DND-41 (cell line): ENCODE data around the gene TTC4.

Source experiments
- ATAC-seq: fragments of 200-7000 bp; cut with Tn5 transposase; 3 replicates; pipeline ENCODE4 v1.9.1; 2021; ENCODE audit warnings: low read depth; ENCODE audit not compliant: insufficient read depth
- DNase-seq: peaks from one replicate; pipeline ENCODE4 v3.0.0-alpha.2; 2020
- H2AFZ ChIP-seq: 2 replicates; pipeline ENCODE4 v1.6.0; 2012; ENCODE audit warnings: low read depth, low read length
- H3K27ac ChIP-seq: 2 replicates; pipeline ENCODE4 v1.5.1; 2012; ENCODE audit warnings: low read length, inconsistent platforms
- H3K27me3 ChIP-seq: fragments of 200-600 bp; sonication (generic); 2 replicates; pipeline ENCODE4 v1.6.0; 2012; ENCODE audit warnings: low read length, mild to moderate bottlenecking, inconsistent platforms; ENCODE audit not compliant: insufficient read depth, poor library complexity
- H3K36me3 ChIP-seq: 2 replicates; pipeline ENCODE4 v1.5.1; 2012; ENCODE audit warnings: low read length, inconsistent platforms; ENCODE audit not compliant: insufficient read depth
- H3K4me1 ChIP-seq: 2 replicates; pipeline ENCODE4 v1.5.1; 2012; ENCODE audit warnings: mild to moderate bottlenecking, low read length; ENCODE audit not compliant: insufficient read depth
- H3K4me2 ChIP-seq: 2 replicates; pipeline ENCODE4 v1.6.0; 2012; ENCODE audit warnings: mild to moderate bottlenecking, moderate library complexity, low read length, inconsistent platforms; ENCODE audit not compliant: insufficient read depth
- H3K4me3 ChIP-seq, 2 experiments: fragments of 200-600 bp in 1 of 2; shearing (Covaris generic) in 1 of 2; 2 replicates each; pipeline ENCODE4 v1.5.1; 2012 to 2016; ENCODE audit warnings: inconsistent platforms in 2 of 2, low read length in 2 of 2, mild to moderate bottlenecking in 2 of 2, low read depth in 1 of 2, moderate library complexity in 1 of 2
- H3K79me2 ChIP-seq: 2 replicates; pipeline ENCODE4 v1.6.0; 2012; ENCODE audit warnings: low read length, inconsistent platforms; ENCODE audit not compliant: insufficient read depth
- H3K9ac ChIP-seq: 2 replicates; pipeline ENCODE4 v1.6.0; 2012; ENCODE audit warnings: low read depth, mild to moderate bottlenecking, inconsistent platforms, low read length, moderate library complexity
- H3K9me3 ChIP-seq: 2 replicates; pipeline ENCODE4 v1.5.1; 2012; ENCODE audit warnings: low read length, moderate library complexity, mild to moderate bottlenecking, inconsistent platforms; ENCODE audit not compliant: insufficient read depth, severe bottlenecking
- H4K20me1 ChIP-seq: 2 replicates; pipeline ENCODE4 v1.6.0; 2012; ENCODE audit warnings: low read length; ENCODE audit not compliant: insufficient read depth
- EZH2 ChIP-seq: IDR thresholded peaks from 3 replicates; pipeline ENCODE4 v1.6.1; 2012; ENCODE audit warnings: borderline replicate concordance, low read depth, mild to moderate bottlenecking, moderate library complexity, low read length, inconsistent platforms; ENCODE audit not compliant: severe bottlenecking
- TF ChIP-seq, protein P1 (sequence below): IDR thresholded peaks from 2 replicates; pipeline ENCODE4 v1.5.1; 2012; ENCODE audit warnings: borderline replicate concordance, low read length, moderate library complexity, mild to moderate bottlenecking; ENCODE audit not compliant: poor library complexity, severe bottlenecking; ENCODE audit errors: extremely low read depth

The TTC4 gene

DNA sequence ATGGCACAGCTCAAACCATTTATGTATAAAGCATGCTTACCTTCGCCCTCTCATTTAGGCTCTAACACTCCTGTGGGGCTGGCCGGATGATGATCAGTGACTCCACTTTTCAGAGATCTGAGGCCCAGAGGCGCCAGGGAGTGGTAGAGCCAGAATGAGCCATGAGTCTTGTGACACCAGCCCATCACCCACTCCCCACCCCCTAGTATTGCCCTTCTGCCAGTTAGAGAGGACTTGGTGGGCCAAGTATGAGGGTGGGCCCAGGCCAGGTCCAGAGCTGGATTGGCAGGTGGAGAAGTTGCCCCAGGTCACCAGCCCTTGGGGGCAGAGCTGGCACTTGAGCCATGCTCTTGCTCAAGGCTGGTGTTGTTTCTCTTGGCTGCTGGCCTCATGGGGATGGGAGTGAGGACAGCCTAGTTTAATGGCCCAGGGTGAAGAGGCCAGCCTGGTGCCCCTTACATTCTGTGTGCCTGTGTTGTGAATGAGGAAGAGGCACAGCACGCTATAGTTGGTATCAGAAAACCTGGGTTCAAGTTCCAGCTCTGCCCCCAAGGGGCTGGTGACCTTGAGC, 30.2 kb upstream of the TTC4 start:
- H2AFZ ChIP-seq, result no peak overlapping the region
- H4K20me1 ChIP-seq, result no peaks in the 10 kb centered on the region
- H3K79me2 ChIP-seq, result no peaks in the 10 kb centered on the region
- H3K27me3 ChIP-seq, result peaks cover 5% of the 10 kb centered on the region
- no peaks in the 10 kb centered on the region for H3K9me3 ChIP-seq
- DNase-seq (no peak), ATAC-seq (no peak)
- no peaks in the 10 kb centered on the region for H3K4me1 ChIP-seq
- no peak overlapping the region for H3K27ac ChIP-seq
- no peak overlapping the region for H3K4me3 ChIP-seq
- no peak for TF ChIP-seq EZH2
- TF ChIP-seq, protein P1, sequence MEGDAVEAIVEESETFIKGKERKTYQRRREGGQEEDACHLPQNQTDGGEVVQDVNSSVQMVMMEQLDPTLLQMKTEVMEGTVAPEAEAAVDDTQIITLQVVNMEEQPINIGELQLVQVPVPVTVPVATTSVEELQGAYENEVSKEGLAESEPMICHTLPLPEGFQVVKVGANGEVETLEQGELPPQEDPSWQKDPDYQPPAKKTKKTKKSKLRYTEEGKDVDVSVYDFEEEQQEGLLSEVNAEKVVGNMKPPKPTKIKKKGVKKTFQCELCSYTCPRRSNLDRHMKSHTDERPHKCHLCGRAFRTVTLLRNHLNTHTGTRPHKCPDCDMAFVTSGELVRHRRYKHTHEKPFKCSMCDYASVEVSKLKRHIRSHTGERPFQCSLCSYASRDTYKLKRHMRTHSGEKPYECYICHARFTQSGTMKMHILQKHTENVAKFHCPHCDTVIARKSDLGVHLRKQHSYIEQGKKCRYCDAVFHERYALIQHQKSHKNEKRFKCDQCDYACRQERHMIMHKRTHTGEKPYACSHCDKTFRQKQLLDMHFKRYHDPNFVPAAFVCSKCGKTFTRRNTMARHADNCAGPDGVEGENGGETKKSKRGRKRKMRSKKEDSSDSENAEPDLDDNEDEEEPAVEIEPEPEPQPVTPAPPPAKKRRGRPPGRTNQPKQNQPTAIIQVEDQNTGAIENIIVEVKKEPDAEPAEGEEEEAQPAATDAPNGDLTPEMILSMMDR, result no peak
- H3K36me3 ChIP-seq, result no peaks in the 10 kb centered on the region
- H3K9ac ChIP-seq, result no peak overlapping the region
- H3K4me2 ChIP-seq, result no peak overlapping the region

DNA sequence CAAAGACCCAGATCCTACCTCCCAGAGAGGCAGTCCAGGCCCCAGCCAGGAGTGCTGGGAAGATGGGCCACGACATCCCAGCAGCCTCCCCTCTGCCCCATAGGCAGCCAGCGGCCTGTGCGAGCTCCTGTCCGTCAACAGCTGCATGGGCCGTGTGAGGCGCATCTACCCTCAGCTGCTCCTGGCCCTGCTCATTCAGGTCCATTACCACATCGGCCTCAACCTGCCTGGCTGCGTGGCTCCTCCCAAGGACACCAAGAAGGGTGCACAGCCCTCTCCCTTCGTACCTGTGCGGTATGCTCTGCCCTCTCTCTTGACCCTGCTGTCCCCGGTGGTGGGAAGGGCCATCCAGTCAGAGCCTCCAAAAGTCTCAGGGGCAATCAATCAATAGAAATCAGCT, 29.5 kb upstream of the TTC4 start:
- ATAC-seq, result no peak
- no peak overlapping the region for H3K27ac ChIP-seq
- H3K4me2 ChIP-seq, result no peak overlapping the region

DNA sequence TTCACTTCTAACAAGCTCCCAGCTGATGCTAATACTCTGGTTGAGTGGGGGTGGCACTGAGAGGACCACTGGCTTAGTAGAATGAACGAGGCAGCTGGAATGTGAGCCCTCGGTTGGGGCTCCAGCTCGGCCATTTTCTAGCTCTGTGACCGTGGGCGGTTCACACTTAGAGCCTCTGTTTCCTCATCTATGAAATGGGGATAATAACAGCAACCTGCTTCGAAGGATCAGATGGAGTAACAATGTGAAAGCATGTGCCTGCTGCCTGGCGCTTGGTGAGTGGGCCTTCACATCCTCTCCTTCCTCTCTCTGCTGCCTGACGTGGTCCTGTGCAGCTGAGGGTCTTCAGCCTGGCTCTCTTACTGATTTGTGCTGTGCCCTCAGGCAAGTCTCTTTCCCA, 20.9 kb upstream of the TTC4 start:
- no peak overlapping the region for H3K4me2 ChIP-seq
- no peak overlapping the region for H2AFZ ChIP-seq
- H3K27me3 ChIP-seq, result peaks cover 14% of the 10 kb centered on the region
- no peaks in the 10 kb centered on the region for H3K36me3 ChIP-seq
- H3K9ac ChIP-seq, result no peak overlapping the region
- no peaks in the 10 kb centered on the region for H3K79me2 ChIP-seq
- H3K4me3 ChIP-seq, result no peak overlapping the region
- DNase-seq (no peak), ATAC-seq (no peak)
- H4K20me1 ChIP-seq, result no peaks in the 10 kb centered on the region
- TF ChIP-seq EZH2, result no peak
- TF ChIP-seq, protein P1, result no peak
- H3K27ac ChIP-seq, result no peak overlapping the region
- no peaks in the 10 kb centered on the region for H3K4me1 ChIP-seq
- H3K9me3 ChIP-seq, result no peaks in the 10 kb centered on the region

More for the DNA sequence above, 29.5 kb upstream of the TTC4 start:
- no peak overlapping the region for H3K9ac ChIP-seq
- no peaks in the 10 kb centered on the region for H3K4me1 ChIP-seq
- no peak overlapping the region for H2AFZ ChIP-seq
- peaks cover 9% of the 10 kb centered on the region for H3K27me3 ChIP-seq
- H3K36me3 ChIP-seq, result no peaks in the 10 kb centered on the region
- no peak for DNase-seq
- no peaks in the 10 kb centered on the region for H3K9me3 ChIP-seq
- no peaks in the 10 kb centered on the region for H4K20me1 ChIP-seq
- no peaks in the 10 kb centered on the region for H3K79me2 ChIP-seq
- no peak overlapping the region for H3K4me3 ChIP-seq
- no peak for TF ChIP-seq EZH2
- TF ChIP-seq, protein P1, result no peak
